ENCODE results near the gene LRP1B.

GRCh38 chr2:140947236-140947635, 1183.6 kb downstream of the LRP1B start:
- TF ChIP-seq SUZ12 (IDR thresholded peaks at IDR 0.05; ENCODE audit: extremely low read depth, insufficient read depth, insufficient read length) (no peak), YY1 (IDR thresholded peaks at IDR 0.05; ENCODE audit: insufficient read depth, insufficient read length) (no peak)

All from NT2/D1 (cell line).